ENCODE data around the gene STX11. TPM values are rescaled to one million over a fixed set of nuclear protein-coding genes. Genes with fewer than 3 reads are reported as not detected.

Gene STX11
- polyA plus RNA-seq, 1 donor (not counting 4 experiments of a cell fraction or from before 2014, with no cell fraction given): 0.28 TPM

GRCh38 chr6:144156338-144156737, 6.0 kb downstream of the STX11 start:
- H3K27me3 ChIP-seq (ENCODE audit: control insufficient read depth, extremely low read depth, insufficient read depth, low read length): no peaks in the 10 kb centered on the region
- no peaks in the 10 kb centered on the region for H3K79me2 ChIP-seq (ENCODE audit: control insufficient read depth, insufficient read depth, low read length)
- no peaks in the 10 kb centered on the region for H3K9me3 ChIP-seq (ENCODE audit: control insufficient read depth, low read depth, low read length)
- H3K4me3 ChIP-seq (ENCODE audit: control insufficient read depth in 2 of 3, extremely low read depth in 1 of 3, insufficient read depth in 2 of 3, low read depth in 1 of 3, low read length in 3 of 3): no peak overlapping the region
- no peak overlapping the region for H3K27ac ChIP-seq (ENCODE audit: control insufficient read depth, insufficient read depth, low read length)
- H3K4me2 ChIP-seq (ENCODE audit: control insufficient read depth, extremely low read depth, insufficient read depth, low read depth, low read length): no peak overlapping the region
- H3K4me1 ChIP-seq (ENCODE audit: control insufficient read depth, extremely low read depth, insufficient read depth, low read length): peaks cover 3% of the 10 kb centered on the region
- H3K9me1 ChIP-seq (ENCODE audit: control insufficient read depth, extremely low read depth, insufficient read depth, low read length): no peaks in the 10 kb centered on the region
- dilution Hi-C loops (cut with MboI; ENCODE audit: extremely low pct_ligation_motif_present, low sequenced_read_pairs): no loop called here
- TF ChIP-seq EZH2 (IDR thresholded peaks at IDR 0.05; ENCODE audit: low read length): no peak
- TF ChIP-seq, protein P1, sequence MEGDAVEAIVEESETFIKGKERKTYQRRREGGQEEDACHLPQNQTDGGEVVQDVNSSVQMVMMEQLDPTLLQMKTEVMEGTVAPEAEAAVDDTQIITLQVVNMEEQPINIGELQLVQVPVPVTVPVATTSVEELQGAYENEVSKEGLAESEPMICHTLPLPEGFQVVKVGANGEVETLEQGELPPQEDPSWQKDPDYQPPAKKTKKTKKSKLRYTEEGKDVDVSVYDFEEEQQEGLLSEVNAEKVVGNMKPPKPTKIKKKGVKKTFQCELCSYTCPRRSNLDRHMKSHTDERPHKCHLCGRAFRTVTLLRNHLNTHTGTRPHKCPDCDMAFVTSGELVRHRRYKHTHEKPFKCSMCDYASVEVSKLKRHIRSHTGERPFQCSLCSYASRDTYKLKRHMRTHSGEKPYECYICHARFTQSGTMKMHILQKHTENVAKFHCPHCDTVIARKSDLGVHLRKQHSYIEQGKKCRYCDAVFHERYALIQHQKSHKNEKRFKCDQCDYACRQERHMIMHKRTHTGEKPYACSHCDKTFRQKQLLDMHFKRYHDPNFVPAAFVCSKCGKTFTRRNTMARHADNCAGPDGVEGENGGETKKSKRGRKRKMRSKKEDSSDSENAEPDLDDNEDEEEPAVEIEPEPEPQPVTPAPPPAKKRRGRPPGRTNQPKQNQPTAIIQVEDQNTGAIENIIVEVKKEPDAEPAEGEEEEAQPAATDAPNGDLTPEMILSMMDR (optimal IDR thresholded peaks at IDR 0.05 in 1 of 3, IDR thresholded peaks at IDR 0.05 in 1 of 3, conservative IDR thresholded peaks at IDR 0.05 in 1 of 3; ENCODE audit: extremely low read depth in 1 of 3, insufficient read depth in 2 of 3, low read length in 3 of 3): no peak
- DNase-seq (ENCODE audit: low read depth, low spot score): no peak
- H2AFZ ChIP-seq (ENCODE audit: control insufficient read depth, low read length): no peak overlapping the region
- no peaks in the 10 kb centered on the region for H4K20me1 ChIP-seq (ENCODE audit: control insufficient read depth, extremely low read depth, insufficient read depth, low read length)
- no peak overlapping the region for H3K9ac ChIP-seq (ENCODE audit: control insufficient read depth, extremely low read depth, insufficient read depth, low read length)
- FAIRE-seq: no peak
- no peaks in the 10 kb centered on the region for H3K36me3 ChIP-seq (ENCODE audit: control insufficient read depth in 2 of 2, extremely low read depth in 1 of 2, insufficient read depth in 2 of 2, low read length in 2 of 2)

DNA sequence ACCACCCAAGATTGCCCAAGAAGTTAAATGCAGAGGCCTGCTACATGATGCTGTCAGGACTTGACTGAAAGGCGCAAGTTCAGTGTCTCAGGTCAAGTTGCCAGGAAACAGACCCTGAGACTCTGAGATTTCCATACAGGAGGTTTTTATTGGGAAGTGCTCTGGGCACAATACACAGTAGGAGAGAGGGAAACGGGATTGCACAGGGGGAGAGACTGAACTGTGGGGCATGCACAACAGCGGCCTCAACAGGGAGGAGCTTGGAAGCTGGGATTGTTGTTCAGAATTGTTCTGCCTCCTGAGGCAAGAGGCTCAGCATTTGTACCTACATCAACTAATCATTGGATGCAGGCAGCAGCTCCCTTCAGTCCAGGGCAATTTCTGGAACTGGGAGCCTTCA, 6.7 kb downstream of the STX11 start:
- no peak overlapping the region for H3K27ac ChIP-seq (ENCODE audit: control insufficient read depth, insufficient read depth, low read length)
- H3K9me1 ChIP-seq (ENCODE audit: control insufficient read depth, extremely low read depth, insufficient read depth, low read length): no peaks in the 10 kb centered on the region
- H3K9ac ChIP-seq (ENCODE audit: control insufficient read depth, extremely low read depth, insufficient read depth, low read length): no peak overlapping the region
- no peak overlapping the region for H3K4me3 ChIP-seq (ENCODE audit: control insufficient read depth in 2 of 3, extremely low read depth in 1 of 3, insufficient read depth in 2 of 3, low read depth in 1 of 3, low read length in 3 of 3)
- FAIRE-seq: no peak
- no peaks in the 10 kb centered on the region for H3K9me3 ChIP-seq (ENCODE audit: control insufficient read depth, low read depth, low read length)
- H4K20me1 ChIP-seq (ENCODE audit: control insufficient read depth, extremely low read depth, insufficient read depth, low read length): no peaks in the 10 kb centered on the region
- H3K4me2 ChIP-seq (ENCODE audit: control insufficient read depth, extremely low read depth, insufficient read depth, low read depth, low read length): no peak overlapping the region
- H3K36me3 ChIP-seq (ENCODE audit: control insufficient read depth in 2 of 2, extremely low read depth in 1 of 2, insufficient read depth in 2 of 2, low read length in 2 of 2): no peaks in the 10 kb centered on the region
- dilution Hi-C loops (cut with MboI; ENCODE audit: extremely low pct_ligation_motif_present, low sequenced_read_pairs): no loop called here
- H2AFZ ChIP-seq (ENCODE audit: control insufficient read depth, low read length): no peak overlapping the region
- H3K79me2 ChIP-seq (ENCODE audit: control insufficient read depth, insufficient read depth, low read length): no peaks in the 10 kb centered on the region
- no peaks in the 10 kb centered on the region for H3K27me3 ChIP-seq (ENCODE audit: control insufficient read depth, extremely low read depth, insufficient read depth, low read length)
- DNase-seq (ENCODE audit: low read depth, low spot score): no peak
- peaks cover 3% of the 10 kb centered on the region for H3K4me1 ChIP-seq (ENCODE audit: control insufficient read depth, extremely low read depth, insufficient read depth, low read length)
- TF ChIP-seq, protein P1 (optimal IDR thresholded peaks at IDR 0.05 in 1 of 3, IDR thresholded peaks at IDR 0.05 in 1 of 3, conservative IDR thresholded peaks at IDR 0.05 in 1 of 3; ENCODE audit: extremely low read depth in 1 of 3, insufficient read depth in 2 of 3, low read length in 3 of 3): no peak
- no peak for TF ChIP-seq EZH2 (IDR thresholded peaks at IDR 0.05; ENCODE audit: low read length)

Measured in keratinocyte (primary cell).